GM23338 (cell line): ENCODE data around the gene AP2A2. TPM values are rescaled to one million over a fixed set of nuclear protein-coding genes. Genes with fewer than 3 reads are reported as not detected.

ENCODE experiments used
- ATAC-seq: fragments of 200-7000 bp; cut with Tn5 transposase; 3 replicates; pipeline ENCODE4 v1.9.1; 2020
- DNase-seq: peaks from one replicate; pipeline ENCODE4 v3.0.0-alpha.2; 2015; ENCODE audit warnings: low spot score
- H2AFZ ChIP-seq: fragments of 200-600 bp; sonication (generic); 2 replicates; pipeline ENCODE4 v1.8.0; 2016; ENCODE audit warnings: antibody characterized with exemption, mild to moderate bottlenecking, moderate library complexity
- H3F3A ChIP-seq: fragments of 200-600 bp; sonication (generic); replicated peaks from 2 replicates; pipeline ENCODE4 v1.8.0; 2017; ENCODE audit warnings: antibody characterized with exemption, mixed run types, low read depth
- H3K27ac ChIP-seq: fragments of 200-600 bp; sonication (generic); 2 replicates; pipeline ENCODE4 v1.6.1; 2016; ENCODE audit warnings: low read depth
- H3K27me3 ChIP-seq: fragments of 200-600 bp; sonication (generic); 2 replicates; pipeline ENCODE4 v1.8.0; 2016; ENCODE audit warnings: mild to moderate bottlenecking, mixed run types, moderate library complexity; ENCODE audit not compliant: insufficient read depth
- H3K36me3 ChIP-seq: fragments of 200-600 bp; sonication (generic); 2 replicates; pipeline ENCODE4 v1.8.0; 2016; ENCODE audit warnings: mild to moderate bottlenecking; ENCODE audit not compliant: insufficient read depth
- H3K4me1 ChIP-seq: fragments of 200-600 bp; sonication (generic); 2 replicates; pipeline ENCODE4 v1.8.0; 2016; ENCODE audit warnings: mild to moderate bottlenecking, moderate library complexity; ENCODE audit not compliant: insufficient read depth
- H3K4me2 ChIP-seq: fragments of 200-600 bp; sonication (generic); 2 replicates; pipeline ENCODE4 v1.7.1; 2017; ENCODE audit warnings: mixed run types
- H3K4me3 ChIP-seq: fragments of 200-600 bp; sonication (generic); 2 replicates; pipeline ENCODE4 v1.6.1; 2016; ENCODE audit warnings: mixed run types
- H3K79me2 ChIP-seq: fragments of 200-600 bp; sonication (generic); replicated peaks from 2 replicates; pipeline ENCODE4 v1.8.0; 2017; ENCODE audit warnings: mild to moderate bottlenecking; ENCODE audit not compliant: insufficient read depth
- H3K9me2 ChIP-seq: fragments of 200-600 bp; sonication (generic); 2 replicates; pipeline ENCODE4 v1.8.0; 2017; ENCODE audit not compliant: insufficient read depth
- H4K20me1 ChIP-seq: fragments of 200-600 bp; sonication (generic); replicated peaks from 2 replicates; pipeline ENCODE4 v1.8.0; 2017; ENCODE audit warnings: mild to moderate bottlenecking; ENCODE audit not compliant: insufficient read depth
- H3K27ac Mint-ChIP-seq: 2 replicates; pipeline ENCODE4 v1.8.0; 2020; ENCODE audit warnings: inconsistent platforms, mild to moderate bottlenecking, moderate library complexity, mixed read lengths
- H3K27me3 Mint-ChIP-seq: 3 replicates; pipeline ENCODE4 v1.8.0; 2022; ENCODE audit warnings: low read depth, mild to moderate bottlenecking, moderate library complexity, mixed read lengths, inconsistent platforms; ENCODE audit not compliant: insufficient read depth, poor library complexity
- H3K36me3 Mint-ChIP-seq: 3 replicates; pipeline ENCODE4 v1.8.0; 2021; ENCODE audit warnings: low read depth, mild to moderate bottlenecking, inconsistent platforms, moderate library complexity, mixed read lengths
- H3K4me1 Mint-ChIP-seq: 3 replicates; pipeline ENCODE4 v1.8.0; 2020; ENCODE audit warnings: mild to moderate bottlenecking, inconsistent platforms, mixed read lengths
- H3K4me3 Mint-ChIP-seq: 3 replicates; pipeline ENCODE4 v1.8.0; 2021; ENCODE audit warnings: moderate library complexity, mild to moderate bottlenecking, inconsistent platforms, mixed read lengths
- H3K9me3 Mint-ChIP-seq: 3 replicates; pipeline ENCODE4 v1.8.0; 2020; ENCODE audit warnings: moderate library complexity, mild to moderate bottlenecking, inconsistent platforms, mixed read lengths
- CREB1 ChIP-seq: fragments of 250-450 bp; sonication (Bioruptor Pico); IDR thresholded peaks from 2 replicates; pipeline ENCODE4 v1.5.0; 2020; ENCODE audit warnings: low read depth, mild to moderate bottlenecking, moderate library complexity
- EZH2phosphoT487 ChIP-seq: fragments of 200-600 bp; sonication (generic); IDR thresholded peaks from one replicate; pipeline ENCODE4 v1.8.1; 2018; ENCODE audit warnings: antibody characterized with exemption; ENCODE audit not compliant: unreplicated experiment
- JUNB ChIP-seq: IDR thresholded peaks from one replicate; pipeline ENCODE4 v1.6.1; 2016; ENCODE audit warnings: antibody characterized with exemption; ENCODE audit not compliant: unreplicated experiment
- REST ChIP-seq: IDR thresholded peaks from one replicate; pipeline ENCODE4 v1.6.1; 2018; ENCODE audit warnings: antibody characterized with exemption; ENCODE audit not compliant: unreplicated experiment
- ZNF331 ChIP-seq: fragments of 250-450 bp; sonication (Bioruptor Pico); IDR thresholded peaks from 2 replicates; pipeline ENCODE4 v1.5.0; 2020; ENCODE audit warnings: low read depth, mild to moderate bottlenecking, moderate library complexity
- ZNF462 ChIP-seq: fragments of 250-450 bp; sonication (Bioruptor Pico); IDR thresholded peaks from 2 replicates; pipeline ENCODE4 v1.5.0; 2020; ENCODE audit warnings: mild to moderate bottlenecking, moderate library complexity
- polyA plus RNA-seq: library from polyadenylated mRNA; unstranded; fragments of >200 nt; fragmentation: Nextera tagmentation; extraction: Ambion mirVana; gene quantifications from 2 replicates; pipeline ENCODE4 v1.2.1, GENCODE V29; 2016
- total RNA-seq: library from RNA; depleted of rRNA; stranded (reverse); fragments of >200 nt; shearing (Covaris generic); gene quantifications from 2 replicates; pipeline ENCODE4 v1.2.3, GENCODE V29; 2014

AP2A2 gene
- total and polyA plus RNA-seq, 2 experiments from 2014 or later, result 23.7 to 47.5 TPM

GRCh38 chr11:944711-945470 is 19.2 kb downstream of the AP2A2 start (continued):
- TF ChIP-seq ZNF462 (CRISPR knock-in tag) (peak; percentile 87; the same call in 1 of the 2 replicates), REST (no peak), ZNF331 (no peak)

- TF ChIP-seq CREB1 (CRISPR knock-in tag) (no peak), JUNB (no peak), EZH2phosphoT487 (no peak)
- peak; percentile 91 for DNase-seq
- H3K4me1 ChIP-seq, result peaks cover 50% of the 10 kb centered on the region
- ATAC-seq, result peak; percentile 51
- no peaks in the 10 kb centered on the region for H3K9me2 ChIP-seq
- Mint-ChIP-seq H3K4me1 (peaks cover 50% of the 10 kb centered on the region), H3K27ac (peak overlapping the region; percentile 10), H3K36me3 (peaks cover 34% of the 10 kb centered on the region), H3K4me3 (peak overlapping the region; percentile 1; the same call in 2 of the 3 replicates), H3K27me3 (peaks cover 9% of the 10 kb centered on the region), H3K9me3 (peaks cover 3% of the 10 kb centered on the region; the same call in 2 of the 3 replicates)
- H3K27ac ChIP-seq, result peak overlapping the region; percentile 87
- H3K4me3 ChIP-seq, result peak overlapping the region; percentile 21; the same call in 1 of the 2 replicates
- H2AFZ ChIP-seq, result no peak overlapping the region
- H4K20me1 ChIP-seq, result no peaks in the 10 kb centered on the region
- H3F3A ChIP-seq, result peaks cover 3% of the 10 kb centered on the region; the same call in 1 of the 2 replicates
- no peaks in the 10 kb centered on the region for H3K27me3 ChIP-seq
- H3K79me2 ChIP-seq, result peaks cover 82% of the 10 kb centered on the region
- H3K36me3 ChIP-seq, result peaks cover 3% of the 10 kb centered on the region; the same call in 1 of the 2 replicates
- peak overlapping the region; percentile 44 for H3K4me2 ChIP-seq
These were observed 20.3 kb downstream of the AP2A2 start for GRCh38 chr11:945986-946385.
